Gastrocnemius medialis (tissue), 4 donors: ENCODE results near the gene PLEKHG3. TPM values are rescaled to one million over a fixed set of nuclear protein-coding genes. Genes with fewer than 3 reads are reported as not detected.

ENCODE experiments used
- ATAC-seq, 2 donors: fragments of 150-250 bp; one replicate each; pipeline ENCODE4 v1.9.1; 2016
- DNase-seq, 2 donors: peaks; one replicate each; pipeline ENCODE4 v3.0.0-alpha.2; 2019
- H3K27ac ChIP-seq, 4 donors: fragments of 200-600 bp; sonication (generic); 1 replicate in 1 of 4; 2 replicates in 3 of 4; pipeline ENCODE4 v1.5.1; 2016 to 2018; ENCODE audit warnings: mild to moderate bottlenecking in 2 of 4, moderate library complexity in 1 of 4
- H3K27me3 ChIP-seq, 3 donors: fragments of 200-600 bp; sonication (generic) in 2 of 3; 1 replicate in 1 of 3; 2 replicates in 2 of 3; pipeline versions ENCODE4 v1.5.1 to v1.6.0; 2016 to 2019; ENCODE audit warnings: mild to moderate bottlenecking in 1 of 3, moderate library complexity in 1 of 3
- H3K36me3 ChIP-seq, 2 donors: fragments of 200-600 bp; sonication (generic) in 1 of 2; one replicate each; pipeline ENCODE4 v1.5.1; 2017 to 2018
- H3K4me1 ChIP-seq, 2 donors: fragments of 200-600 bp; sonication (generic) in 1 of 2; one replicate each; pipeline ENCODE4 v1.5.1; 2016 to 2017; ENCODE audit warnings: mild to moderate bottlenecking in 2 of 2
- H3K4me3 ChIP-seq, 4 donors: fragments of 200-600 bp; sonication (generic) in 3 of 4; 1 replicate in 1 of 4; 2 replicates in 3 of 4; pipeline ENCODE4 v1.5.1; 2016 to 2019; ENCODE audit warnings: mild to moderate bottlenecking in 2 of 4
- H3K9me3 ChIP-seq, 3 donors: fragments of 200-600 bp; sonication (generic) in 2 of 3; 1 replicate in 1 of 3; 2 replicates in 2 of 3; pipeline ENCODE4 v1.5.1; 2016 to 2019
- CTCF ChIP-seq, 5 experiments: fragments of 450-650 bp in 3 of 5; fragments of 200-600 bp in 2 of 5; sonication (generic) in 2 of 5; IDR thresholded peaks in 4 of 5; conservative IDR thresholded peaks in 1 of 5; 1 replicate in 4 of 5; 2 replicates in 1 of 5; pipeline ENCODE4 v1.5.1; 2016 to 2019; ENCODE audit warnings: antibody characterized with exemption in 5 of 5, mild to moderate bottlenecking in 3 of 5, moderate library complexity in 3 of 5
- POLR2A ChIP-seq, 2 donors: fragments of 450-650 bp; IDR thresholded peaks; one replicate each; pipeline ENCODE4 v1.6.1; 2017; ENCODE audit warnings: antibody characterized with exemption in 2 of 2, mild to moderate bottlenecking in 2 of 2, moderate library complexity in 2 of 2
- in situ Hi-C, 4 donors: fragments of 200-750 bp; cut with MboI; loops; one replicate each; pipeline versions ENCODE4 v1.15.0 to v1.8.0; 2017; ENCODE audit warnings: low sequenced_read_pairs in 4 of 4
- intact Hi-C: fragments of 100-400 bp; cut with DNase I; formaldehyde crosslinking; loops from one replicate; pipeline ENCODE4 v1.15.1; 2023; ENCODE audit warnings: low total_unique reads
- total RNA-seq, 4 donors: library from RNA; depleted of rRNA; stranded (reverse); fragments of >200 nt; gene quantifications; one replicate each; pipeline versions ENCODE4 v1.1.0 to v1.2.3, GENCODE V29; 2016

The PLEKHG3 gene
- total RNA-seq, 4 donors from 2014 or later, result 8.8 to 18.8 (median 14.5) TPM

GRCh38 chr14:64719601-64720000, 15.4 kb downstream of the PLEKHG3 start:
- Histone ChIP-seq H3K27me3 (no peaks in the 10 kb centered on the region), H3K27ac (peak overlapping the region; percentile 7 to 70 (median 67)), H3K36me3 (no peaks in the 10 kb centered on the region), H3K9me3 (no peaks in the 10 kb centered on the region), H3K4me1 (peaks cover 10 to 21% of the 10 kb centered on the region in 2 donors), H3K4me3 (no peak overlapping the region)
- DNase-seq (no peak), ATAC-seq (no peak)
- in situ Hi-C loops (no loop called here), intact Hi-C loops (no loop called here)
- TF ChIP-seq POLR2A (IDR thresholded peaks at IDR 0.05) (no peak), CTCF (IDR thresholded peaks at IDR 0.05 in 4 of 5, conservative IDR thresholded peaks at IDR 0.05 in 1 of 5) (no peak)

- no peak for TF ChIP-seq CTCF (IDR thresholded peaks at IDR 0.05 in 4 of 5, conservative IDR thresholded peaks at IDR 0.05 in 1 of 5)
- no peak for TF ChIP-seq POLR2A (IDR thresholded peaks at IDR 0.05)
- ATAC-seq (no peak), DNase-seq (peak in 1 of 2 donors; percentile 5)
- in situ Hi-C loops, result no loop called here
- Histone ChIP-seq H3K36me3 (no peaks in the 10 kb centered on the region), H3K4me3 (no peak overlapping the region), H3K27me3 (no peaks in the 10 kb centered on the region), H3K9me3 (no peaks in the 10 kb centered on the region), H3K4me1 (peaks cover 10 to 21% of the 10 kb centered on the region in 2 donors), H3K27ac (peak overlapping the region; percentile 61 to 70 (median 67))
- intact Hi-C loops, result no loop called here
These were observed 15.9 kb downstream of the PLEKHG3 start for GRCh38 chr14:64720131-64720576.

GRCh38 chr14:64721391-64721791, 17.2 kb downstream of the PLEKHG3 start:
- H3K27me3 ChIP-seq, result no peaks in the 10 kb centered on the region
- H3K9me3 ChIP-seq, result no peaks in the 10 kb centered on the region
- in situ Hi-C loops, result no loop called here
- no peak overlapping the region for H3K4me3 ChIP-seq
- ATAC-seq (peak in 1 of 2 donors; percentile 25), DNase-seq (peak in 1 of 2 donors; percentile 24)
- no peaks in the 10 kb centered on the region for H3K36me3 ChIP-seq
- peaks cover 10 to 21% of the 10 kb centered on the region in 2 donors for H3K4me1 ChIP-seq
- intact Hi-C loops, result no loop called here
- no peak for TF ChIP-seq CTCF (IDR thresholded peaks at IDR 0.05 in 4 of 5, conservative IDR thresholded peaks at IDR 0.05 in 1 of 5)
- TF ChIP-seq POLR2A (IDR thresholded peaks at IDR 0.05), result no peak
- H3K27ac ChIP-seq, result peak overlapping the region; percentile 61 to 70 (median 67)

- intact Hi-C loops, result no loop called here
- Histone ChIP-seq H3K27ac (peak overlapping the region; percentile 61 to 70 (median 67)), H3K27me3 (no peaks in the 10 kb centered on the region), H3K4me1 (peaks cover 10 to 21% of the 10 kb centered on the region in 2 donors), H3K4me3 (no peak overlapping the region), H3K9me3 (no peaks in the 10 kb centered on the region), H3K36me3 (no peaks in the 10 kb centered on the region)
- no peak for ATAC-seq
- DNase-seq, result peak in 1 of 2 donors; percentile 3
- in situ Hi-C loops, result no loop called here
- TF ChIP-seq CTCF (IDR thresholded peaks at IDR 0.05 in 4 of 5, conservative IDR thresholded peaks at IDR 0.05 in 1 of 5), result no peak
- no peak for TF ChIP-seq POLR2A (IDR thresholded peaks at IDR 0.05)
These were observed 17.7 kb downstream of the PLEKHG3 start for GRCh38 chr14:64721899-64722298.
